ENCODE measurements around the gene CYP3A5. TPM values are rescaled to one million over a fixed set of nuclear protein-coding genes. Genes with fewer than 3 reads are reported as not detected.

The CYP3A5 gene
- polyA plus RNA-seq, 1 donor (not counting 4 experiments of a cell fraction or from before 2014, with no cell fraction given), result 3.4 TPM

DNA sequence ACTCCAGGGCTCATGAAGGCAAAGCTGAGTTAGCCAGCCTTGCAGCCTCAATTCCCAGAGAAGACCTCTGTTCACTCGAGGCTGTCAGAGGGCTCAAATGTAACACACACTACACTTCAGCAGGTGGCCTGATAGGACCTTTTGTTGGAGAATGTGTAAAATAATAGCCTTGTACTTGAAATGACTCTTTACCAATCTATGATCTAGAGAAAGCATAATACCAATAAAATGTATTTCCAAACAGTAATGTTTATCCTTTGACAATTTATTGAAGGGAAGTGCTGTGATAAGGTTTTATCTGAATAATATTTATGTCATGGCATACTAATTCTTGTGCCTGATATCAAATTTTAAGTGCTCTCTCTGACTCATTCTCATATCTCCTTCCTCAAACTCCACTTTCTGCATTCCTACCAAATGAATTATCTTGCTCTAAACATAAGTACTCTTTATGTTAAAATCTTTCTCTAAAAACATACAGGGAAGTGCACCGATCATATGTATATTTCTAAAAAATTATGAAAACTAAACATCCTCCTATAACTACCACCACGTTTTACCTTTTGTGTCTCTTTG lies 34.3 kb upstream of the CYP3A5 start:
- dilution Hi-C loops (cut with MboI; ENCODE audit: extremely low pct_ligation_motif_present, low sequenced_read_pairs), result no loop called here
- peaks cover 11% of the 10 kb centered on the region for H3K4me1 ChIP-seq (ENCODE audit: control insufficient read depth, extremely low read depth, insufficient read depth, low read length)
- no peaks in the 10 kb centered on the region for H3K79me2 ChIP-seq (ENCODE audit: control insufficient read depth, insufficient read depth, low read length)
- H3K36me3 ChIP-seq (ENCODE audit: control insufficient read depth in 2 of 2, extremely low read depth in 1 of 2, insufficient read depth in 2 of 2, low read length in 2 of 2), result no peaks in the 10 kb centered on the region
- H4K20me1 ChIP-seq (ENCODE audit: control insufficient read depth, extremely low read depth, insufficient read depth, low read length), result no peaks in the 10 kb centered on the region
- no peak overlapping the region for H2AFZ ChIP-seq (ENCODE audit: control insufficient read depth, low read length)
- TF ChIP-seq CTCF (optimal IDR thresholded peaks at IDR 0.05 in 1 of 3, IDR thresholded peaks at IDR 0.05 in 1 of 3, conservative IDR thresholded peaks at IDR 0.05 in 1 of 3; ENCODE audit: extremely low read depth in 1 of 3, insufficient read depth in 2 of 3, low read length in 3 of 3) (no peak), EZH2 (IDR thresholded peaks at IDR 0.05; ENCODE audit: low read length) (no peak)
- no peaks in the 10 kb centered on the region for H3K27me3 ChIP-seq (ENCODE audit: control insufficient read depth, extremely low read depth, insufficient read depth, low read length)
- H3K9me1 ChIP-seq (ENCODE audit: control insufficient read depth, extremely low read depth, insufficient read depth, low read length), result no peaks in the 10 kb centered on the region
- H3K9ac ChIP-seq (ENCODE audit: control insufficient read depth, extremely low read depth, insufficient read depth, low read length), result no peak overlapping the region
- no peak for FAIRE-seq
- no peak overlapping the region for H3K4me3 ChIP-seq (ENCODE audit: control insufficient read depth in 2 of 3, extremely low read depth in 1 of 3, insufficient read depth in 2 of 3, low read depth in 1 of 3, low read length in 3 of 3)
- H3K9me3 ChIP-seq (ENCODE audit: control insufficient read depth, low read depth, low read length), result no peaks in the 10 kb centered on the region
- no peak for DNase-seq (ENCODE audit: low read depth, low spot score)
- H3K4me2 ChIP-seq (ENCODE audit: control insufficient read depth, extremely low read depth, insufficient read depth, low read depth, low read length), result no peak overlapping the region
- H3K27ac ChIP-seq (ENCODE audit: control insufficient read depth, insufficient read depth, low read length), result no peak overlapping the region

GRCh38 chr7:99709838-99710578 lies 30.2 kb upstream of the CYP3A5 start:
- DNase-seq (ENCODE audit: low read depth, low spot score), result no peak
- H3K36me3 ChIP-seq (ENCODE audit: control insufficient read depth in 2 of 2, extremely low read depth in 1 of 2, insufficient read depth in 2 of 2, low read length in 2 of 2), result no peaks in the 10 kb centered on the region
- dilution Hi-C loops (cut with MboI; ENCODE audit: extremely low pct_ligation_motif_present, low sequenced_read_pairs), result no loop called here
- TF ChIP-seq EZH2 (IDR thresholded peaks at IDR 0.05; ENCODE audit: low read length), result no peak
- no peak for TF ChIP-seq CTCF (optimal IDR thresholded peaks at IDR 0.05 in 1 of 3, IDR thresholded peaks at IDR 0.05 in 1 of 3, conservative IDR thresholded peaks at IDR 0.05 in 1 of 3; ENCODE audit: extremely low read depth in 1 of 3, insufficient read depth in 2 of 3, low read length in 3 of 3)
- H3K27me3 ChIP-seq (ENCODE audit: control insufficient read depth, extremely low read depth, insufficient read depth, low read length), result no peaks in the 10 kb centered on the region
- no peak overlapping the region for H3K9ac ChIP-seq (ENCODE audit: control insufficient read depth, extremely low read depth, insufficient read depth, low read length)
- H4K20me1 ChIP-seq (ENCODE audit: control insufficient read depth, extremely low read depth, insufficient read depth, low read length), result no peaks in the 10 kb centered on the region
- no peaks in the 10 kb centered on the region for H3K79me2 ChIP-seq (ENCODE audit: control insufficient read depth, insufficient read depth, low read length)
- FAIRE-seq, result peak; percentile 77
- peak overlapping the region; percentile 8 for H3K4me2 ChIP-seq (ENCODE audit: control insufficient read depth, extremely low read depth, insufficient read depth, low read depth, low read length)
- H3K9me3 ChIP-seq (ENCODE audit: control insufficient read depth, low read depth, low read length), result peaks cover 3% of the 10 kb centered on the region
- H3K9me1 ChIP-seq (ENCODE audit: control insufficient read depth, extremely low read depth, insufficient read depth, low read length), result no peaks in the 10 kb centered on the region
- H3K27ac ChIP-seq (ENCODE audit: control insufficient read depth, insufficient read depth, low read length), result no peak overlapping the region
- peaks cover 11% of the 10 kb centered on the region for H3K4me1 ChIP-seq (ENCODE audit: control insufficient read depth, extremely low read depth, insufficient read depth, low read length)
- no peak overlapping the region for H2AFZ ChIP-seq (ENCODE audit: control insufficient read depth, low read length)
- H3K4me3 ChIP-seq (ENCODE audit: control insufficient read depth in 2 of 3, extremely low read depth in 1 of 3, insufficient read depth in 2 of 3, low read depth in 1 of 3, low read length in 3 of 3), result no peak overlapping the region

Data from keratinocyte (primary cell).